LNCAP (cell line): ENCODE measurements around the gene HTR6.

Experiments used
- CTCF ChIP-seq: fragments of 450-650 bp; IDR thresholded peaks from 2 replicates; pipeline ENCODE4 v1.5.1; 2017; ENCODE audit warnings: mild to moderate bottlenecking

Gene HTR6

GRCh38 chr1:19632211-19632610 is 32.5 kb upstream of the HTR6 start:
- no peak for TF ChIP-seq CTCF

- no peak for TF ChIP-seq CTCF
Observed at GRCh38 chr1:19633106-19633505, 31.6 kb upstream of the HTR6 start.

GRCh38 chr1:19635646-19636045 is 29.0 kb upstream of the HTR6 start:
- no peak for TF ChIP-seq CTCF

- no peak for TF ChIP-seq CTCF
Observed at GRCh38 chr1:19636065-19636464, 28.6 kb upstream of the HTR6 start.

GRCh38 chr1:19637606-19638005 is 27.1 kb upstream of the HTR6 start:
- no peak for TF ChIP-seq CTCF

GRCh38 chr1:19639999-19640362 is 24.7 kb upstream of the HTR6 start:
- no peak for TF ChIP-seq CTCF

GRCh38 chr1:19640363-19641316 is 24.0 kb upstream of the HTR6 start:
- no peak for TF ChIP-seq CTCF

- no peak for TF ChIP-seq CTCF
Observed at GRCh38 chr1:19643121-19643520, 21.6 kb upstream of the HTR6 start.
